Thyroid gland (tissue), 4 donors: ENCODE results near the gene HSD17B4.

Source experiments
- POLR2A ChIP-seq, 2 donors: fragments of 450-650 bp; IDR thresholded peaks; one replicate each; pipeline ENCODE4 v1.6.1; 2017; ENCODE audit warnings: antibody characterized with exemption in 2 of 2, mild to moderate bottlenecking in 2 of 2, moderate library complexity in 1 of 2
- TF ChIP-seq, protein P1 (sequence below), 6 experiments: fragments of 200-600 bp in 3 of 6; fragments of 450-650 bp in 3 of 6; sonication (generic) in 3 of 6; IDR thresholded peaks; one replicate each; pipeline ENCODE4 v1.5.1; 2016 to 2019; ENCODE audit warnings: antibody characterized with exemption in 6 of 6, mild to moderate bottlenecking in 2 of 6, inconsistent platforms in 1 of 6, moderate library complexity in 1 of 6

DNA sequence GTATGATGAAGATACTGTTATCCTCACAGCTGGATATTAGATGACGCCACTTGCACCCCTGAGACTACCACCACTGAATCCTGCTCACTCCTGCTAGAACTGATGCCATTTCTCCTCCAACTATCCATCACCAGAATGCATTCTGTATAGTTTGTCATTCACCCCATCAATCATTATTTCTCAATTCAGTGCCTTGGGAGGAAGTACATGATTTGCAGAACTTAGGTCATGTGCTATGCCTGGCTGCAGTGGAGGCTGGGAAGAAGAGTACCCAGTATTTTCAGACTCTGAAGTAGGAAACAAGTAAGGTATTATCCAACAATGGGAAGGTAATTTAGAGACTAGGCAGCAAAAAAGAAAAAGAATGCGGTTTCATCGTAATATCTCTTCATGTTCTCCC is 26.2 kb upstream of the HSD17B4 start:
- no peak for TF ChIP-seq POLR2A (IDR thresholded peaks at IDR 0.05)
- TF ChIP-seq, protein P1, sequence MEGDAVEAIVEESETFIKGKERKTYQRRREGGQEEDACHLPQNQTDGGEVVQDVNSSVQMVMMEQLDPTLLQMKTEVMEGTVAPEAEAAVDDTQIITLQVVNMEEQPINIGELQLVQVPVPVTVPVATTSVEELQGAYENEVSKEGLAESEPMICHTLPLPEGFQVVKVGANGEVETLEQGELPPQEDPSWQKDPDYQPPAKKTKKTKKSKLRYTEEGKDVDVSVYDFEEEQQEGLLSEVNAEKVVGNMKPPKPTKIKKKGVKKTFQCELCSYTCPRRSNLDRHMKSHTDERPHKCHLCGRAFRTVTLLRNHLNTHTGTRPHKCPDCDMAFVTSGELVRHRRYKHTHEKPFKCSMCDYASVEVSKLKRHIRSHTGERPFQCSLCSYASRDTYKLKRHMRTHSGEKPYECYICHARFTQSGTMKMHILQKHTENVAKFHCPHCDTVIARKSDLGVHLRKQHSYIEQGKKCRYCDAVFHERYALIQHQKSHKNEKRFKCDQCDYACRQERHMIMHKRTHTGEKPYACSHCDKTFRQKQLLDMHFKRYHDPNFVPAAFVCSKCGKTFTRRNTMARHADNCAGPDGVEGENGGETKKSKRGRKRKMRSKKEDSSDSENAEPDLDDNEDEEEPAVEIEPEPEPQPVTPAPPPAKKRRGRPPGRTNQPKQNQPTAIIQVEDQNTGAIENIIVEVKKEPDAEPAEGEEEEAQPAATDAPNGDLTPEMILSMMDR (IDR thresholded peaks at IDR 0.05), result no peak
